ENCODE measurements around the gene ADK. TPM values are rescaled to one million over a fixed set of nuclear protein-coding genes. Genes with fewer than 3 reads are reported as not detected.

Gene ADK
- total RNA-seq, 1 donor from 2014 or later, result 31.9 TPM

DNA sequence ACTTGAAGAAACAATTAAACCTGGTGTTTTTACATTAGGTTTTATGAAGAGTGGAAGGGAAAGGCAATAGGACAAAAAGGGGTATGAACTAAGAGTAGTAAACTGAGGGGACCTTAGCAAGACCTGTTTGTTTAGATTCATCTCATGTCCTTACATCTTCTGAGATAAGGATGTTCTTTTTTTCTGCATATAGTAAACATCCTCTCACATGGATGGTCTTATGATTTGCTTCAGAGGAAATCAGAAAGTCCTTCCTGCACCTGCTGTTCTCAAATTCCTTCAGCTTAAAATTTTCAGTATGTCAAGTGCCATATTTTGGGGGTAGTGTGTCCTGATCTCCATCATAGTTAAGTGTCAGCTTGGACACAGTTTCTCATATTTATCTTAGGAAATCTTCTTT lies 232.6 kb downstream of the ADK start:
- no peaks in the 10 kb centered on the region for H3K27me3 Mint-ChIP-seq (ENCODE audit: low read depth)
- TF ChIP-seq CTCF (IDR thresholded peaks at IDR 0.05), result no peak
- H3K36me3 Mint-ChIP-seq (ENCODE audit: low read depth), result no peaks in the 10 kb centered on the region
- H3K4me1 Mint-ChIP-seq (ENCODE audit: low read depth), result peaks cover 3% of the 10 kb centered on the region
- no peaks in the 10 kb centered on the region for H3K9me3 Mint-ChIP-seq (ENCODE audit: low read depth)
- no peak overlapping the region for H3K27ac Mint-ChIP-seq (ENCODE audit: unreplicated experiment)
- DNase-seq (ENCODE audit: low spot score), result no peak
- no peak overlapping the region for H3K4me3 Mint-ChIP-seq (ENCODE audit: unreplicated experiment)

- no peaks in the 10 kb centered on the region for H3K36me3 Mint-ChIP-seq (ENCODE audit: low read depth)
- no peaks in the 10 kb centered on the region for H3K27me3 Mint-ChIP-seq (ENCODE audit: low read depth)
- H3K4me1 Mint-ChIP-seq (ENCODE audit: low read depth), result peaks cover 3% of the 10 kb centered on the region
- H3K27ac Mint-ChIP-seq (ENCODE audit: unreplicated experiment), result no peak overlapping the region
- H3K9me3 Mint-ChIP-seq (ENCODE audit: low read depth), result no peaks in the 10 kb centered on the region
- no peak overlapping the region for H3K4me3 Mint-ChIP-seq (ENCODE audit: unreplicated experiment)
- no peak for DNase-seq (ENCODE audit: low spot score)
- TF ChIP-seq CTCF (IDR thresholded peaks at IDR 0.05), result no peak
These were observed 233.7 kb downstream of the ADK start for GRCh38 chr10:74384615-74385183.

- H3K36me3 Mint-ChIP-seq (ENCODE audit: low read depth), result peaks cover 1% of the 10 kb centered on the region
- no peak for TF ChIP-seq CTCF (IDR thresholded peaks at IDR 0.05)
- DNase-seq (ENCODE audit: low spot score), result no peak
- peaks cover 3% of the 10 kb centered on the region for H3K4me1 Mint-ChIP-seq (ENCODE audit: low read depth)
- no peaks in the 10 kb centered on the region for H3K27me3 Mint-ChIP-seq (ENCODE audit: low read depth)
- peaks cover 3% of the 10 kb centered on the region for H3K9me3 Mint-ChIP-seq (ENCODE audit: low read depth)
- no peak overlapping the region for H3K4me3 Mint-ChIP-seq (ENCODE audit: unreplicated experiment)
- no peak overlapping the region for H3K27ac Mint-ChIP-seq (ENCODE audit: unreplicated experiment)
These were observed 237.8 kb downstream of the ADK start for GRCh38 chr10:74388801-74389200.

GRCh38 chr10:74391786-74392185 lies 240.8 kb downstream of the ADK start:
- DNase-seq (ENCODE audit: low spot score), result no peak
- no peak overlapping the region for H3K27ac Mint-ChIP-seq (ENCODE audit: unreplicated experiment)
- no peaks in the 10 kb centered on the region for H3K4me1 Mint-ChIP-seq (ENCODE audit: low read depth)
- no peak for TF ChIP-seq CTCF (IDR thresholded peaks at IDR 0.05)
- peaks cover 3% of the 10 kb centered on the region for H3K9me3 Mint-ChIP-seq (ENCODE audit: low read depth)
- no peak overlapping the region for H3K4me3 Mint-ChIP-seq (ENCODE audit: unreplicated experiment)
- no peaks in the 10 kb centered on the region for H3K27me3 Mint-ChIP-seq (ENCODE audit: low read depth)
- peaks cover 3% of the 10 kb centered on the region for H3K36me3 Mint-ChIP-seq (ENCODE audit: low read depth)

GRCh38 chr10:74394416-74394969 lies 243.5 kb downstream of the ADK start:
- Mint-ChIP-seq H3K4me1 (ENCODE audit: low read depth) (no peaks in the 10 kb centered on the region), H3K4me3 (ENCODE audit: unreplicated experiment) (no peak overlapping the region), H3K9me3 (ENCODE audit: low read depth) (peaks cover 3% of the 10 kb centered on the region), H3K27ac (ENCODE audit: unreplicated experiment) (no peak overlapping the region), H3K27me3 (ENCODE audit: low read depth) (no peaks in the 10 kb centered on the region), H3K36me3 (ENCODE audit: low read depth) (peaks cover 3% of the 10 kb centered on the region)
- TF ChIP-seq CTCF (IDR thresholded peaks at IDR 0.05), result no peak
- DNase-seq (ENCODE audit: low spot score), result no peak

Measured in chondrocyte (in vitro differentiated cells).